Heart left ventricle (tissue), 13 donors: Measurements from ENCODE around the gene NPHS1.

ENCODE experiments used
- POLR2A ChIP-seq, 2 donors: fragments of 450-650 bp; IDR thresholded peaks; one replicate each; pipeline ENCODE4 v1.6.1; 2017; ENCODE audit warnings: antibody characterized with exemption in 2 of 2, mild to moderate bottlenecking in 2 of 2, moderate library complexity in 2 of 2
- TF ChIP-seq, protein P1 (sequence below), 12 donors: fragments of 200-600 bp; sonication (generic) in 4 of 12; IDR thresholded peaks; one replicate each; pipeline versions ENCODE4 v1.5.0 to v1.8.0; 2018 to 2022; ENCODE audit warnings: antibody characterized with exemption in 12 of 12, mild to moderate bottlenecking in 5 of 12
- donor health status: ischemic (EF 13 %, LVEDD 7.1; RV severe dilation, severe dysfunction).
- donor health status: DM: no; HTN: yes; CAD: no.
- donor health status: DM: no; HTN: no; CAD: no.
- donor health status: ischemic (EF 25% LVEDD 6.9; RV normal size, moderate dysfunction).
- donor health status: ischemic (EF 25% LVEDD 5.7; RV mildly dilated, moderate dysfunction).
- donor health status: ischemic (EF 35%, LVEDD 5.7; RV mildly dilated, moderate dysfunction).
- donor health status: nonischemic (EF 11% LVEDD 7.7; RV severe dilation, severe dysfunction).
- donor health status: DM: yes; HTN: yes; CAD: no.
- donor health status: PGD.
- donor health status: ischemic (EF 29% LVEDD 5.4; RV normal size, mild dysfunction).
- donor health status: nonischemic (EF 23%, LVEDD 6.1; RV moderate dilation, normal function).

- no peak for TF ChIP-seq POLR2A (IDR thresholded peaks at IDR 0.05)
- TF ChIP-seq, protein P1, sequence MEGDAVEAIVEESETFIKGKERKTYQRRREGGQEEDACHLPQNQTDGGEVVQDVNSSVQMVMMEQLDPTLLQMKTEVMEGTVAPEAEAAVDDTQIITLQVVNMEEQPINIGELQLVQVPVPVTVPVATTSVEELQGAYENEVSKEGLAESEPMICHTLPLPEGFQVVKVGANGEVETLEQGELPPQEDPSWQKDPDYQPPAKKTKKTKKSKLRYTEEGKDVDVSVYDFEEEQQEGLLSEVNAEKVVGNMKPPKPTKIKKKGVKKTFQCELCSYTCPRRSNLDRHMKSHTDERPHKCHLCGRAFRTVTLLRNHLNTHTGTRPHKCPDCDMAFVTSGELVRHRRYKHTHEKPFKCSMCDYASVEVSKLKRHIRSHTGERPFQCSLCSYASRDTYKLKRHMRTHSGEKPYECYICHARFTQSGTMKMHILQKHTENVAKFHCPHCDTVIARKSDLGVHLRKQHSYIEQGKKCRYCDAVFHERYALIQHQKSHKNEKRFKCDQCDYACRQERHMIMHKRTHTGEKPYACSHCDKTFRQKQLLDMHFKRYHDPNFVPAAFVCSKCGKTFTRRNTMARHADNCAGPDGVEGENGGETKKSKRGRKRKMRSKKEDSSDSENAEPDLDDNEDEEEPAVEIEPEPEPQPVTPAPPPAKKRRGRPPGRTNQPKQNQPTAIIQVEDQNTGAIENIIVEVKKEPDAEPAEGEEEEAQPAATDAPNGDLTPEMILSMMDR (IDR thresholded peaks at IDR 0.05), result no peak
These were observed 10.7 kb upstream of the NPHS1 start for GRCh38 chr19:35863018-35863417.
